Measurements from ENCODE around the gene TP53BP2.

Gene TP53BP2

DNA sequence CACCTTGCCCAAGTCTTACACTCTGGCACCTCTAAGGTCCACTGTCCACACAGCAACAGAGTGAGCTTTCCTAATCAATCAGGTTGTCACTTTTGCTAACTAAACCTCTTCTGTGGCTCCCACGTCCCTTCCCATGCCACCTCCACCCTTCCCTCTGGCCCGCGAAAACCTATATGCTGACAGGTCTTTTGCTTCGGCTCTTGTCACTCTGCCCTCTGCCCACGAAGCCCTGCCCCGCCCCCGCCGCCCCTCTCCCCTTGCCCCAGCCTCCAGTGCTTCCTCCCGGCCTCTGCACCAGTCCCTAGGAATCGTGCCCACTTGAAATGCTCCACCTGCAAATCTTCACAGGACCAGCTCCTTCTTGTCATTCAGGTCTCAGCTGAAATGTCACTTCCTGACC, 8.1 kb downstream of the TP53BP2 start:
- ChIA-PET POLR2A (ENCODE audit: low non-redundant PET) (no interaction called here), CTCF (no interaction called here)
- no peak for DNase-seq (ENCODE audit: low spot score)
- H3K27ac ChIP-seq, result no peak overlapping the region
- TF ChIP-seq, protein P1, sequence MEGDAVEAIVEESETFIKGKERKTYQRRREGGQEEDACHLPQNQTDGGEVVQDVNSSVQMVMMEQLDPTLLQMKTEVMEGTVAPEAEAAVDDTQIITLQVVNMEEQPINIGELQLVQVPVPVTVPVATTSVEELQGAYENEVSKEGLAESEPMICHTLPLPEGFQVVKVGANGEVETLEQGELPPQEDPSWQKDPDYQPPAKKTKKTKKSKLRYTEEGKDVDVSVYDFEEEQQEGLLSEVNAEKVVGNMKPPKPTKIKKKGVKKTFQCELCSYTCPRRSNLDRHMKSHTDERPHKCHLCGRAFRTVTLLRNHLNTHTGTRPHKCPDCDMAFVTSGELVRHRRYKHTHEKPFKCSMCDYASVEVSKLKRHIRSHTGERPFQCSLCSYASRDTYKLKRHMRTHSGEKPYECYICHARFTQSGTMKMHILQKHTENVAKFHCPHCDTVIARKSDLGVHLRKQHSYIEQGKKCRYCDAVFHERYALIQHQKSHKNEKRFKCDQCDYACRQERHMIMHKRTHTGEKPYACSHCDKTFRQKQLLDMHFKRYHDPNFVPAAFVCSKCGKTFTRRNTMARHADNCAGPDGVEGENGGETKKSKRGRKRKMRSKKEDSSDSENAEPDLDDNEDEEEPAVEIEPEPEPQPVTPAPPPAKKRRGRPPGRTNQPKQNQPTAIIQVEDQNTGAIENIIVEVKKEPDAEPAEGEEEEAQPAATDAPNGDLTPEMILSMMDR (conservative IDR thresholded peaks at IDR 0.05; ENCODE audit: low read depth), result no peak

DNA sequence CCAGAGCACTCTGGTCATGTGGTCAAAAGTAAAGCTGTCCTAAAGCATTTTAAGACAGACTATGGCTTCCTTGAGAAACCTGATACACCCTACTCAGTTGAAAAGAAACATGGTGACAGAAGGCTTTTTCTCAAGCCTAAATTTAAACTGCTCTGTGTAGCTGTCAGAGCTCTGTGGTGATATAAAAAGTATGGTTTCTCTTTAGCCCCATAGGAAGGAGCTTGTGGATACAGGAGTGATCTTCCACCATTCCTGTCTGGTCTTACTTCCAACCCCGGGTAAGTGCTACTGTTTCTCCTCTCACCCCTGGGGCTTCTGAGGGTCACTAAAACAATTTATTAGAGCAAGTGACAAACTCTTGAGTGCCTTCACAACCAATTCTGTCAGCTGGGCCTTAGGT, 8.5 kb downstream of the TP53BP2 start:
- ChIA-PET POLR2A (ENCODE audit: low non-redundant PET) (no interaction called here), CTCF (no interaction called here)
- H3K27ac ChIP-seq, result no peak overlapping the region
- TF ChIP-seq, protein P1 (conservative IDR thresholded peaks at IDR 0.05; ENCODE audit: low read depth), result no peak
- DNase-seq (ENCODE audit: low spot score), result no peak

DNA sequence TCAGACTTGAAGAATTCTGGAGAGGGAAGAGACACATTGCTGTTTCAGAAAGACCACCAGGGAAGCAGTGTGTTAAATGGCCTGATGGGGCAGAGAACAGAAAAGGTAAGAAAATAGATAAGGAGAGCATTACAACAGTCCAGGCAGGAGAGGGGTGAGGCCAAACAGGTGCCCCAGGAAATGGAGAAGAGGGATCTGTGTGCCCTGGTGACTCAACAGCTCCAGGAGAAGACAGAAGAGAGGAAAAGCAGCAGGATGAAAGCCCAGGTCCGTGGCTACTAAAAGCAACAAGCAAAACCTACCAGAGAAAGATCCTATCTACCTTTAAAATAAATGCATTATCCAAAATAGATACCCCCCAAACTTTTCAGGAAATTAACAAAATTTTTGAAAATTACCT, 9.2 kb downstream of the TP53BP2 start:
- no peak for DNase-seq (ENCODE audit: low spot score)
- ChIA-PET CTCF (no interaction called here), POLR2A (ENCODE audit: low non-redundant PET) (no interaction called here)

DNA sequence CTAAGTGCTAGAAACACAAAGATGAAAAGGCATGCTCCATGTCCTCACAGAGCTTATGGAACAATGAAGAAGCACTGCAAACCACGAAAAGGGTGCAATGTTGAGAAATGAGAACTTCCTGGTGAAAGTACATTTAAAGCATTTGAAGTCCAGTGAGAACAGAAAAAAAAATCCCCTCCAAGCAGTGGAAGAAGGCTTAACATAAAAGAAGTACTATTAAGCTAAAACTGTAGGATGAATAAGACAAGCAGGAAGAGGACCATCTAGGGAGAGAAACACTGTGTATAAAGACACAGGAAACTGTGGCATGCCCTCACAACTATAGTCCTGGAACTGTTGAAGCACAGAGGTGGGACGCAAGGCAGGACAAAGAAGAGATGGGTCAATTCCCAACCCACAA, 10.0 kb downstream of the TP53BP2 start:
- TF ChIP-seq, protein P1 (conservative IDR thresholded peaks at IDR 0.05; ENCODE audit: low read depth), result no peak
- ChIA-PET CTCF (no interaction called here), POLR2A (ENCODE audit: low non-redundant PET) (no interaction called here)
- H3K27ac ChIP-seq, result no peak overlapping the region
- DNase-seq (ENCODE audit: low spot score), result no peak

More for the DNA sequence above, 9.2 kb downstream of the TP53BP2 start:
- TF ChIP-seq, protein P1 (conservative IDR thresholded peaks at IDR 0.05; ENCODE audit: low read depth), result no peak
- no peak overlapping the region for H3K27ac ChIP-seq

DNA sequence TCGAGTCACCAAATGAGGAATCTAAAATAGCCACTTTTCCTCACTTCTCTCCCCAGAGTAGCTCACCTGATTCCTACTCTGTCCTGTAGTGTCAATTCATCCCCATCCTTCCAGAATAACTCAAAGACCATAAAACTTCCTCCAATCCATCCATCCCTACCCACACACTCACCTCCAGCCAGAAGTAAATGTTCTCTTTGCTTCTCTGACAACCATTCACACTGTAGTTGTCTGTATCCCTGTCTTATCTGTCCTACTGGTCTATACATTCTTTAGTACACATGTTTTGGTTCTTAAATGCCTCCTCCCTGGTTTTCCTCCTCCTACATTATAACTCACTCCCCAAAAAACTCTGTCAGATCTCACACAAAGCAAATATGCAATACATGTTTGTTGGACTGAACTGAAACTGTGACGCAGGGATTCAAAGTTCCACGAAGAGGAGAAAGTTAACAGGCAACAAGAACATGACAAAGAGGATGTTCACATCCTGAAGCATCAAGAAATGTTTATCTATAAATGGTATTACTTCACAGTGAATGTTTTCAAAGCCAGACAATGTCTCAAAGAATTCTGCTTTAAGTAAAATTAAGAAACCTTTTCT, 11.0 kb downstream of the TP53BP2 start:
- H3K27ac ChIP-seq, result no peak overlapping the region
- TF ChIP-seq, protein P1 (conservative IDR thresholded peaks at IDR 0.05; ENCODE audit: low read depth), result no peak
- no peak for DNase-seq (ENCODE audit: low spot score)
- POLR2A ChIA-PET (ENCODE audit: low non-redundant PET), result no interaction called here
- CTCF ChIA-PET, result no interaction called here

DNA sequence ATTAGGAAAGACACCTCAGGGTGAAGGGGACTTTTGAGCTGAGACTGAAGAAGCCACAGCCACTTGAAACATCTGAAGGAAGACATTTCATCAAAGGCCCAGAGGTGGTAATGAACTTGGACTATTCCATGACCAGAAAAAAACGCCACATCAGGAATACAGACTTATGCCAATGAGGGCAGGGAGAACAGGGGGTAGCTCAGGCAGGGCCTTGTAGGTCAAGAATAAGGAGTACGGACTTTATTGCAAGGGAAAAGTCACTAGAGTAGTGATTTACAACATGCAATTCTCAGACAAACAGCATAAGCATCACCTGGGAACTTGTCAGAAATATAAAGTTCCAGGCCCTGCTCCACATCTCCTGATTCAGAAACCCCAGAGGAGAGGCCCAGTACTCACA, 11.8 kb downstream of the TP53BP2 start:
- TF ChIP-seq, protein P1 (conservative IDR thresholded peaks at IDR 0.05; ENCODE audit: low read depth), result no peak
- ChIA-PET CTCF (no interaction called here), POLR2A (ENCODE audit: low non-redundant PET) (no interaction called here)
- no peak overlapping the region for H3K27ac ChIP-seq
- DNase-seq (ENCODE audit: low spot score), result no peak

DNA sequence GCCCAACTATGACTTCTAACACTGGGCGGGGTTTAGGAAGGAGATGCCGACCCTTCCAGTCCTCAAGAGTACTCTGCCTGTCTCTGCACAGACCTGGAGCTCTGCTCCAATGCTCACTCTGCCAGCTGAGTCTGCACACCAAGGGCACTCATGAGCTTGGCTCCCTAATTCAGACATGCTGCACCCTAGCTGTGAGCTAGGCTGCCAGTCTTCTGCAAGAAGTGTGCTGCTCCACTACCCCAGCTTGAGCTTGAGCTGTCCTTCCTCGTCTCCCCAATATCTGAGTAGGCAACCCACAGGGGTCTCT, 13.2 kb downstream of the TP53BP2 start:
- POLR2A ChIA-PET (ENCODE audit: low non-redundant PET), result no interaction called here
- TF ChIP-seq, protein P1 (conservative IDR thresholded peaks at IDR 0.05; ENCODE audit: low read depth), result no peak
- no peak for DNase-seq (ENCODE audit: low spot score)
- CTCF ChIA-PET, result no interaction called here
- peak overlapping the region; percentile 40 for H3K27ac ChIP-seq

Measured in RWPE1 (cell line).